ENCODE results near the gene EYS. TPM values are rescaled to one million over a fixed set of nuclear protein-coding genes. Genes with fewer than 3 reads are reported as not detected.

EYS gene
- polyA plus RNA-seq, 1 experiment = not detected

- Histone ChIP-seq H3K36me3 (ENCODE audit: control insufficient read depth, insufficient read depth, low read length) (no peaks in the 10 kb centered on the region), H3K4me3 (ENCODE audit: low read depth, low read length) (no peak overlapping the region), H3K27me3 (ENCODE audit: control insufficient read depth, insufficient read depth, low read length) (no peaks in the 10 kb centered on the region)
- TF ChIP-seq, protein P1, sequence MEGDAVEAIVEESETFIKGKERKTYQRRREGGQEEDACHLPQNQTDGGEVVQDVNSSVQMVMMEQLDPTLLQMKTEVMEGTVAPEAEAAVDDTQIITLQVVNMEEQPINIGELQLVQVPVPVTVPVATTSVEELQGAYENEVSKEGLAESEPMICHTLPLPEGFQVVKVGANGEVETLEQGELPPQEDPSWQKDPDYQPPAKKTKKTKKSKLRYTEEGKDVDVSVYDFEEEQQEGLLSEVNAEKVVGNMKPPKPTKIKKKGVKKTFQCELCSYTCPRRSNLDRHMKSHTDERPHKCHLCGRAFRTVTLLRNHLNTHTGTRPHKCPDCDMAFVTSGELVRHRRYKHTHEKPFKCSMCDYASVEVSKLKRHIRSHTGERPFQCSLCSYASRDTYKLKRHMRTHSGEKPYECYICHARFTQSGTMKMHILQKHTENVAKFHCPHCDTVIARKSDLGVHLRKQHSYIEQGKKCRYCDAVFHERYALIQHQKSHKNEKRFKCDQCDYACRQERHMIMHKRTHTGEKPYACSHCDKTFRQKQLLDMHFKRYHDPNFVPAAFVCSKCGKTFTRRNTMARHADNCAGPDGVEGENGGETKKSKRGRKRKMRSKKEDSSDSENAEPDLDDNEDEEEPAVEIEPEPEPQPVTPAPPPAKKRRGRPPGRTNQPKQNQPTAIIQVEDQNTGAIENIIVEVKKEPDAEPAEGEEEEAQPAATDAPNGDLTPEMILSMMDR (IDR thresholded peaks at IDR 0.05; ENCODE audit: insufficient read depth, low read depth, low read length) = no peak
- POLR2A ChIA-PET = no interaction called here
- DNase-seq (ENCODE audit: low read depth) = no peak
- CTCF ChIA-PET = no interaction called here
These were observed 856.9 kb downstream of the EYS start for GRCh38 chr6:64850121-64850520.

GRCh38 chr6:64848467-64848866, 858.6 kb downstream of the EYS start:
- TF ChIP-seq, protein P1 (IDR thresholded peaks at IDR 0.05; ENCODE audit: insufficient read depth, low read depth, low read length) = no peak
- CTCF ChIA-PET = interaction anchor here (0.8 kb wide), 1 partner anchor 42 kb away, joined by 3 read pairs; no protein-coding TSS in a partner anchor
- POLR2A ChIA-PET = no interaction called here
- no peaks in the 10 kb centered on the region for H3K27me3 ChIP-seq (ENCODE audit: control insufficient read depth, insufficient read depth, low read length)
- no peaks in the 10 kb centered on the region for H3K36me3 ChIP-seq (ENCODE audit: control insufficient read depth, insufficient read depth, low read length)
- H3K4me3 ChIP-seq (ENCODE audit: low read depth, low read length) = no peak overlapping the region
- no peak for DNase-seq (ENCODE audit: low read depth)

DNA sequence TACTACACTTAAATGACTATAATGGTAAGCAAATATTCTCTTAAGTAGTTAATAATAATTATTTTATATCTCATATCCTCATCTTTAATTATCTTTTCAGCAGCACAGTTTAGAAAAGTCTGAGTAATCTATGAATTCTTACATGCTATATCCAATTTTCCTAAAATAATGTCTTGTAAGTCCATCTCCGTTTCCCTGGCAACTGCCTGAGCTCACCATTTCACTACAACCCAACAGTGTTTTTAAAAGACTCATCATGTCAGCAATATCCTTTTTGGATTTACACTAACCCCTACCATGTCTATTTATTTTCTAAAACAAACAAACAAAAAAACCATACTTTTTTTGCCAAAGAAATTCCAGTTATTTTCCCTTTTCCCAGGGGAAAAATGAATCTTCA, 859.6 kb downstream of the EYS start:
- no peaks in the 10 kb centered on the region for H3K36me3 ChIP-seq (ENCODE audit: control insufficient read depth, insufficient read depth, low read length)
- ChIA-PET POLR2A (no interaction called here), CTCF (interaction anchor here (0.5 kb wide), 1 partner anchor 426 kb away, joined by 3 read pairs; no protein-coding TSS in a partner anchor)
- no peak overlapping the region for H3K4me3 ChIP-seq (ENCODE audit: low read depth, low read length)
- H3K27me3 ChIP-seq (ENCODE audit: control insufficient read depth, insufficient read depth, low read length) = no peaks in the 10 kb centered on the region
- DNase-seq (ENCODE audit: low read depth) = no peak
- TF ChIP-seq, protein P1 (IDR thresholded peaks at IDR 0.05; ENCODE audit: insufficient read depth, low read depth, low read length) = no peak

- no peaks in the 10 kb centered on the region for H3K27me3 ChIP-seq (ENCODE audit: control insufficient read depth, insufficient read depth, low read length)
- no peak for DNase-seq (ENCODE audit: low read depth)
- ChIA-PET CTCF (no interaction called here), POLR2A (no interaction called here)
- no peaks in the 10 kb centered on the region for H3K36me3 ChIP-seq (ENCODE audit: control insufficient read depth, insufficient read depth, low read length)
- TF ChIP-seq, protein P1 (IDR thresholded peaks at IDR 0.05; ENCODE audit: insufficient read depth, low read depth, low read length) = no peak
- H3K4me3 ChIP-seq (ENCODE audit: low read depth, low read length) = no peak overlapping the region
These were observed 868.3 kb downstream of the EYS start for GRCh38 chr6:64838726-64839125.

GRCh38 chr6:64831680-64832079, 875.3 kb downstream of the EYS start:
- CTCF ChIA-PET = no interaction called here
- DNase-seq (ENCODE audit: low read depth) = no peak
- TF ChIP-seq, protein P1 (IDR thresholded peaks at IDR 0.05; ENCODE audit: insufficient read depth, low read depth, low read length) = no peak
- POLR2A ChIA-PET = no interaction called here
- H3K36me3 ChIP-seq (ENCODE audit: control insufficient read depth, insufficient read depth, low read length) = no peaks in the 10 kb centered on the region
- H3K4me3 ChIP-seq (ENCODE audit: low read depth, low read length) = no peak overlapping the region
- no peaks in the 10 kb centered on the region for H3K27me3 ChIP-seq (ENCODE audit: control insufficient read depth, insufficient read depth, low read length)
